Neural cell (in vitro differentiated cells): Measurements from ENCODE around the gene RC3H1.

Experiments used
- EP300 ChIP-seq: fragments of 450-650 bp; conservative IDR thresholded peaks from 2 replicates; pipeline ENCODE4 v1.6.1; 2014; ENCODE audit warnings: antibody characterized with exemption, mild to moderate bottlenecking, moderate library complexity; ENCODE audit not compliant: poor library complexity, severe bottlenecking
- POLR2AphosphoS5 ChIP-seq: IDR thresholded peaks from 2 replicates; pipeline ENCODE4 v1.6.1; 2012
- TF ChIP-seq, protein P1 (sequence below): fragments of 450-650 bp; IDR thresholded peaks from 2 replicates; pipeline ENCODE4 v1.5.1; 2014; ENCODE audit warnings: antibody characterized with exemption, mild to moderate bottlenecking, moderate library complexity; ENCODE audit not compliant: poor library complexity, severe bottlenecking

DNA sequence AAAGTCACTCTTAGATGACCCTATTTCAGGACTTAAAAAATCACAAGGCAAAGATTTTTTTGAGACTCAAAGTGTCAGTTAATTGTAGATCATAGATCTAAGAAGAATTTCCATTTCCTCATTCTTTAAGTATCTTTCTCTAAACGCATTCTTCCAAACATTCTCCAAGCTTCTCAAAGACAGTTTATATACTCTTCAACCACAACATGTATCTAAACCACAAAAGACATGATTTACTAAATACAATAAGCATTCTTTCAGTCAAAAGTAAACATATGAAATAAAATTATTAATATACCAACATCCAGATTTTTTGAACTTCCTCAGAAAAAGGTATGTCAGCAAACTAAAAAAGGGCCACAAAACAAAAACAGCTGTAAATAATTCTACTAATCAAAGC lies 24.4 kb downstream of the RC3H1 start:
- TF ChIP-seq, protein P1, sequence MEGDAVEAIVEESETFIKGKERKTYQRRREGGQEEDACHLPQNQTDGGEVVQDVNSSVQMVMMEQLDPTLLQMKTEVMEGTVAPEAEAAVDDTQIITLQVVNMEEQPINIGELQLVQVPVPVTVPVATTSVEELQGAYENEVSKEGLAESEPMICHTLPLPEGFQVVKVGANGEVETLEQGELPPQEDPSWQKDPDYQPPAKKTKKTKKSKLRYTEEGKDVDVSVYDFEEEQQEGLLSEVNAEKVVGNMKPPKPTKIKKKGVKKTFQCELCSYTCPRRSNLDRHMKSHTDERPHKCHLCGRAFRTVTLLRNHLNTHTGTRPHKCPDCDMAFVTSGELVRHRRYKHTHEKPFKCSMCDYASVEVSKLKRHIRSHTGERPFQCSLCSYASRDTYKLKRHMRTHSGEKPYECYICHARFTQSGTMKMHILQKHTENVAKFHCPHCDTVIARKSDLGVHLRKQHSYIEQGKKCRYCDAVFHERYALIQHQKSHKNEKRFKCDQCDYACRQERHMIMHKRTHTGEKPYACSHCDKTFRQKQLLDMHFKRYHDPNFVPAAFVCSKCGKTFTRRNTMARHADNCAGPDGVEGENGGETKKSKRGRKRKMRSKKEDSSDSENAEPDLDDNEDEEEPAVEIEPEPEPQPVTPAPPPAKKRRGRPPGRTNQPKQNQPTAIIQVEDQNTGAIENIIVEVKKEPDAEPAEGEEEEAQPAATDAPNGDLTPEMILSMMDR: no peak
- TF ChIP-seq EP300 (no peak), POLR2AphosphoS5 (no peak)
